Glutamatergic neuron (in vitro differentiated cells): ENCODE results near the gene PRRT2. TPM values are rescaled to one million over a fixed set of nuclear protein-coding genes. Genes with fewer than 3 reads are reported as not detected.

Experiments
- DNase-seq: peaks from one replicate; pipeline ENCODE4 v3.0.0; 2022
- H3K27ac Mint-ChIP-seq: one replicate; pipeline ENCODE4 v1.8.0; 2020; ENCODE audit warnings: mild to moderate bottlenecking, mixed read lengths, inconsistent platforms; ENCODE audit not compliant: unreplicated experiment
- H3K27me3 Mint-ChIP-seq: one replicate; pipeline ENCODE4 v1.8.0; 2020; ENCODE audit warnings: mild to moderate bottlenecking, moderate library complexity, mixed read lengths, inconsistent platforms; ENCODE audit not compliant: unreplicated experiment
- H3K36me3 Mint-ChIP-seq: one replicate; pipeline ENCODE4 v1.8.0; 2020; ENCODE audit warnings: mild to moderate bottlenecking, mixed read lengths, inconsistent platforms; ENCODE audit not compliant: unreplicated experiment
- H3K4me1 Mint-ChIP-seq: one replicate; pipeline ENCODE4 v1.8.0; 2020; ENCODE audit warnings: mild to moderate bottlenecking, low read depth, mixed read lengths, inconsistent platforms; ENCODE audit not compliant: unreplicated experiment
- H3K4me3 Mint-ChIP-seq: one replicate; pipeline ENCODE4 v1.8.0; 2020; ENCODE audit warnings: mild to moderate bottlenecking, mixed read lengths, inconsistent platforms; ENCODE audit not compliant: unreplicated experiment
- H3K9me3 Mint-ChIP-seq: one replicate; pipeline ENCODE4 v1.8.0; 2020; ENCODE audit warnings: mild to moderate bottlenecking, moderate library complexity, mixed read lengths, inconsistent platforms; ENCODE audit not compliant: unreplicated experiment
- CTCF ChIP-seq: fragments of 200-600 bp; sonication (generic); IDR thresholded peaks from one replicate; pipeline ENCODE4 v1.5.0; 2021; ENCODE audit not compliant: partially characterized antibody, unreplicated experiment
- total RNA-seq: library from RNA; stranded (reverse); fragmentation: NEBNext Ultra II Directional; extraction: Animal tissue kit (Norgen Biotek cat#: 25700); gene quantifications from one replicate; pipeline ENCODE4 v1.2.1, GENCODE V29; 2021; ENCODE audit not compliant: unreplicated experiment

PRRT2 gene
- total RNA-seq, 1 donor from 2014 or later, result 91.0 TPM

GRCh38 chr16:29850998-29851397 lies 39.0 kb downstream of the PRRT2 start:
- TF ChIP-seq CTCF, result no peak
- no peak overlapping the region for H3K27ac Mint-ChIP-seq
- H3K4me1 Mint-ChIP-seq, result no peaks in the 10 kb centered on the region
- no peak overlapping the region for H3K4me3 Mint-ChIP-seq
- H3K36me3 Mint-ChIP-seq, result no peaks in the 10 kb centered on the region
- no peak for DNase-seq
- peaks cover 3% of the 10 kb centered on the region for H3K27me3 Mint-ChIP-seq
- H3K9me3 Mint-ChIP-seq, result no peaks in the 10 kb centered on the region

GRCh38 chr16:29852654-29853053 lies 40.7 kb downstream of the PRRT2 start:
- Mint-ChIP-seq H3K4me1 (peaks cover 2% of the 10 kb centered on the region), H3K9me3 (no peaks in the 10 kb centered on the region), H3K4me3 (no peak overlapping the region), H3K27me3 (peaks cover 3% of the 10 kb centered on the region), H3K27ac (no peak overlapping the region), H3K36me3 (no peaks in the 10 kb centered on the region)
- TF ChIP-seq CTCF, result no peak
- DNase-seq, result no peak

GRCh38 chr16:29854520-29855100 lies 42.6 kb downstream of the PRRT2 start:
- Mint-ChIP-seq H3K4me1 (peaks cover 2% of the 10 kb centered on the region), H3K4me3 (no peak overlapping the region), H3K9me3 (peaks cover 2% of the 10 kb centered on the region), H3K27me3 (peaks cover 3% of the 10 kb centered on the region), H3K27ac (no peak overlapping the region), H3K36me3 (peaks cover 3% of the 10 kb centered on the region)
- no peak for TF ChIP-seq CTCF
- DNase-seq, result no peak

- TF ChIP-seq CTCF, result no peak
- no peak overlapping the region for H3K4me3 Mint-ChIP-seq
- H3K4me1 Mint-ChIP-seq, result peaks cover 3% of the 10 kb centered on the region
- peaks cover 5% of the 10 kb centered on the region for H3K9me3 Mint-ChIP-seq
- no peak overlapping the region for H3K27ac Mint-ChIP-seq
- H3K36me3 Mint-ChIP-seq, result peaks cover 3% of the 10 kb centered on the region
- peaks cover 5% of the 10 kb centered on the region for H3K27me3 Mint-ChIP-seq
- no peak for DNase-seq
Observed at GRCh38 chr16:29857133-29857760, 45.3 kb downstream of the PRRT2 start.

- TF ChIP-seq CTCF, result no peak
- H3K27ac Mint-ChIP-seq, result no peak overlapping the region
- no peak for DNase-seq
Observed at GRCh38 chr16:29858149-29858849, 46.3 kb downstream of the PRRT2 start.

More at GRCh38 chr16:29858149-29858849, 46.3 kb downstream of the PRRT2 start:
- Mint-ChIP-seq H3K36me3 (peaks cover 3% of the 10 kb centered on the region), H3K9me3 (peaks cover 7% of the 10 kb centered on the region), H3K4me1 (peaks cover 3% of the 10 kb centered on the region), H3K4me3 (no peak overlapping the region), H3K27me3 (peaks cover 6% of the 10 kb centered on the region)
